GM19099 (cell line): ENCODE measurements around the gene KMO.

Experiments
- POLR2A ChIP-seq: IDR thresholded peaks from 3 replicates; pipeline ENCODE4 v1.6.1; 2011; ENCODE audit warnings: low read depth; ENCODE audit not compliant: insufficient read length; ENCODE audit errors: extremely low read depth

Gene KMO

GRCh38 chr1:241560146-241560848, 28.1 kb downstream of the KMO start:
- no peak for TF ChIP-seq POLR2A

DNA sequence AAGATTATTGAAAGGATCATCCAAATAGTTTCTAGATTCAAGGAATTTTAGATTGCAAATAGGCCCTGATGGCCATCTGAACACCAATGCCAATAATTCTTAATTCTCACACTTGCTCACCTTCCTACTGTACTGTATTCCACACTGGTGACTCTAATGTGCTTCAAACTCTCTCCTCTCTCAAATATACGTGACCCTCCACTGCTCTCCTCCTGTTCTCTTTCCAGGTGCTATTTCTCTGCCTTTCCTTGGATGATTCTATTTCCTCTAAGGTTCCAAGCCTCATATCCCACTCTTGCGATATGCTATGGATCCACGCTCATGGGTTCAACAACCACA, 28.6 kb downstream of the KMO start:
- TF ChIP-seq POLR2A, result no peak

DNA sequence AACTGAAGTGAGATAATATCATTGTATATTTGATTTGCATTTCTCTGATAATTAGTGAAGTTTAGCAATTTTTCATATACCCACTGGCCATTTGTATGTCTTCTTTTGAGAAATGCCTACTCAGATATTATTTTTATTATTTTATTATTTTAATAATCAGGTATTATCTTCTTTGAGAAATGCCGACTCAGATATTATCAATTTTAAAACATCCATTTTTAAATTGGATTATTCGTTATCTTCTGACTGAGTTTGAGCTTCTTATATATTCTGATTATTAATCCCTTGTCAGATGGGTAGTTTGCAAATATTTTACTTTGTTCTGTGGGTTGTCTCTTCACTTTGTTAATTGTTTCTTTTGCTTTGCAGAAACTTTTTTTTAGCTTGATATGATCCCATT, 37.7 kb downstream of the KMO start:
- TF ChIP-seq POLR2A, result no peak

- TF ChIP-seq POLR2A, result no peak
These were observed 42.0 kb downstream of the KMO start for GRCh38 chr1:241574154-241574553.

DNA sequence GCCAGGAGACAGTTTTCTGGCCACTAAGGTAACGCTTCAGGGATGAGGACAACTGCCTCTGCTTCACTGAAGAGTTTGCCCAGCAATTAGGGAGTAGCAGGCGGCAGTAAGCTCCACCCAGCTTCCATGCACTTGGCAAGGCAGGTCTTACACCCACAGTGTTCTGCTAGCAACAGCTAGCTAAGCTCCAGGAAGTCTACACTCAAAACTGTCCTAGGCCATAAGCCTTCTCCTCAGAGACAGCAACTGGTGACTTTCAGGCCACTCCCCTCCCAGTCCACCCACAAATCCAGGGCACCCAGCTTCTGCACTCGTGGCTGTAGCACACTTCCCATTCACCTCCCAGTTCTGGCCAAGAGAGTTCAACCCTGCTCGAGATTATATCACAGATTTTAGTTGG, 47.3 kb downstream of the KMO start:
- no peak for TF ChIP-seq POLR2A

DNA sequence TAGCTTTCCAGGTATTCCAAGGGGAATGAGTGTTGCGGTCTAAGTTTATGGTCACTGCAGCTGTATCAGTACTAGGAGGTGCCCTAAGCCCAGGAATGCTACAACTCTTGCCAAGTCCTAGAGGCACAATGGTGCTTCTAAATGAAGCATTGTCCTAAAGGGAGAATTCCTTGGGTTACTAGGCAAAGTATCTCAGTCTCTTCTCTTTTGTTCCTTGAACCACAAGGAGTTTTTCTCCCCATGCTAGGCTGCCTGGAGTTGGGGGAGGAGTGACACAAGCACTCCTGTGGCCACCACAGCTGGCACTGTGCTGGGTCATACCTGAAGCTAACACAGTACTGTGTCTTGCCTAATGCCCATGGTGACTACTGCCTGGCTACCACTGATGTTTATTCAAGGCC, 50.7 kb downstream of the KMO start:
- no peak for TF ChIP-seq POLR2A

DNA sequence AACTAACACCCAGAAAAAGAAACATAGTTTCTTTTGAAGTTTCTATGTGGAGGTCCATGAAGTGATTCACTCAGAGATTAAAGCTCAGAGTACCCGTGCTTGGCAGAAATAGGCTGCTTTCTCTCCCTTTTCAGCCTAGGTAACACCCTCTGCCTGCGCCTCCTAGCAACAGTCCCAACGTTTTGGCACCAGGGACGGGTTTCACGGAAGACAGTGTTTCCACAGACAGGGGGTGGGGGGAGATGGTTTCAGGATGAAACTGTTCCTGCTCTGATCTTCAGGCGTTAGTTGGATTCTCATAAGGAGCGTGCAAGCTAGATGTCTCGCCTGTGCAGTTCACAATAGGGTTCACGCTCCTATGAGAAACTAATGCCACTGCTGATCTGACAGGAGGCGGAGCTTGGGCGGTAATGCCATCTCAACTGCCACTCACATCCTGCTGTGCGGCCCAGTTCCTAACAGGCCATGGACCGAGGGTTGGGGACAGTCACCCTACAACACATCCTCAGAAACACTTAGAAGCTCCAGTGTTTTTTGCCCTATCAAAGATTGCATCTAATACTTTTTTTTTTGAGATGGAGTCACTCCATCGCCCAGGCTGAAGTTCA, 54.8 kb downstream of the KMO start:
- no peak for TF ChIP-seq POLR2A

- TF ChIP-seq POLR2A, result no peak
These were observed 57.3 kb downstream of the KMO start for GRCh38 chr1:241589521-241589920.

DNA sequence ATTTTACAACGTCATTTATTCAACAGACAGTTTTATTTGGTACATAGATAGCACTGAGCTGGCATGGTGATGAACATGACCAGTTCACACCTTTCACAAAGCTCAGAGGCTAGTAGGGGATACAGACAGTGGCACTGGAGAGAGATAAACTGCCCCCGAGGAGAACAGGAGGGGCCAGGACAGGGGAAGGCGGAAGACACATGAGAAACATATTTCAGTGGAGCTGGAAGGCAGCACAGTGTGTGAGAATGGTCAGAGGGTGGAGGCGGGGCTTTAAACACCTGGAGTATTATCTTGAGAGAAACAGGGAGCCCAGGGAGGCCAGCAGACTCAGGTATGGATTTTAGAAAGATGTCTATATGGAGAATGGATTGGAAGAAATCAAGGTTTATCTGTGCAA, 58.5 kb downstream of the KMO start:
- no peak for TF ChIP-seq POLR2A

DNA sequence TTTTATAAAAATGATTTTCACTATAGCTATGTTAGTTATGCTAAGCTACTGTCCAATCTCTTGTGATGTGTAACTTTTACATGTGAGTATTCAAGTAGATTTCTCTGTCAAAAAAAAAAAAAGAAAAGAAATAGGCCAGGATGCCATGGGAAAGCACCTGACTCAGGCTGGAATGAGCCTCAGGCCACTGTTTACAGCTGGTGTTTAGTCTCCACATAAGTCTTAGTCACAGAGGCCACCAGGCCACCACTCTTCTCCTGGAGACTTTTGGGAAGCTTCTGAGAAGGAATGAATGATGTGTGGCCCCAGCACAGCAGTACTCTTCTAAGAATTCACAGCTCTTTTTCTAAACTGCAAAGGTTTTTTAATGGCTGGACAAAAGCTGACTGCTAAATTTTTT, 59.1 kb downstream of the KMO start:
- TF ChIP-seq POLR2A, result no peak

GRCh38 chr1:241591736-241592135, 59.6 kb downstream of the KMO start:
- no peak for TF ChIP-seq POLR2A

- TF ChIP-seq POLR2A, result no peak
These were observed 60.2 kb downstream of the KMO start for GRCh38 chr1:241592273-241592958.

- no peak for TF ChIP-seq POLR2A
These were observed 61.0 kb downstream of the KMO start for GRCh38 chr1:241593186-241593585.

DNA sequence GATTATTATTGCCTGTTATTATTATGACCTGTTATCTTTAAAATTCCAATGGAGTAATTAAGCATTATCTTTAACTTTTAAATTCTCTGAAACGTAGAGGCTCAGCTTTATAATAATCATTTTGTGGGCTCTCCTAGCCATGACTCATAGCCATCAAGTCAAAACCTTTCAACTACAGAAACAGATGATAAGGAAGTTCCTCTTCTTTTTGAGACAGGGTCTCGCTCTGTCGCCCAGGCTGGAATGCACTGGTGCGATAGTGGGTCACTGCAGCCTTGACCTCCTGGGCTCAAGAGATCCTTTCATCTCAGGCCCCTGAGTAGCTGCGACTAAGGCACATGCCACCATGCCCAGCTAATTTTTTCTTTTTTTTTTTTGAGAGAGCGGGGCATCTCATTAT, 64.5 kb downstream of the KMO start:
- TF ChIP-seq POLR2A, result no peak

DNA sequence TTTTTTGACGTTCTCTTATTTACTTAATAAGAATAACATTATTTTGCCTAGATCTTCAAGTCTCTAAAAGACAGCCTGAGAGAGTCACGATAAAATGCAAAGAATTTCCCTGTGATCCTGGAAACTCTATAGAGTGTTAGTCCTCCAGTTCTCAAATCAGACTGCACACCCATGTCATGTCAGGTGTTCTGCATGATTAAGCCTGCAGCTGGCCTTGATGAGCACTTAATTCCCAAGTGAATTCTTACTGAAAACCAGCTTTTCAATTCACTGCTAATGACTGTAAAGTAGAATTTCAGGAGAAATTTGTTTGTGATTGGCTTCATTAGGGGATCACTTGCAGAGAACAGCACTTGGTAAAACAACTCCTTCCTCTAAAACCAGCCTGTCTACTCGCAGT, 66.1 kb downstream of the KMO start:
- TF ChIP-seq POLR2A, result no peak

DNA sequence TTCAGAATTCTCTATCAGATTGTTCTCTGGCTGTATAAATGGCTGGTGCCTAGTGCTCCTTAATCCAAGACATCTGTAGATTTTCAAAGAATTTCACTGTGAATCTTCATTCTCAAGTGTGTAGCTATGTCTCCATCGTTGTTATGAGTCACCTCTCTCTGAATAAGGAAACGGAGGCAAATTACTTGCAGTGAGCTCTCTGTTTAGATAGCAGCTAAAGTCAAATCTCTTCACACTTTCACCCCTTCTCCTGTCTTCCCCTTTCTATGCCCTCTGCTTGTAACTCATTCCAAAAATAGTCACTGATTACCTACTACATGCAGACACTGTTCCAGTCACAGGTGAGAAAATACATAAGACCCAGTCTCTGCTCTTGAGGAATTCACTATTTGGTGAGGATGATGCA, 68.3 kb downstream of the KMO start:
- TF ChIP-seq POLR2A, result no peak
